Vagina (tissue), 2 donors: ENCODE results near the gene UBE2G2.

Experiments used
- POLR2A ChIP-seq, 2 donors: fragments of 450-650 bp; IDR thresholded peaks; one replicate each; pipeline ENCODE4 v1.6.1; 2017; ENCODE audit warnings: antibody characterized with exemption in 2 of 2, mild to moderate bottlenecking in 2 of 2, moderate library complexity in 2 of 2
- POLR2AphosphoS5 ChIP-seq, 2 donors: sonication (generic); formaldehyde crosslinking; IDR thresholded peaks; one replicate each; pipeline ENCODE4 v1.9.0; 2017; ENCODE audit warnings: antibody characterized with exemption in 2 of 2, mild to moderate bottlenecking in 2 of 2, low read depth in 1 of 2; ENCODE audit not compliant: insufficient read depth in 1 of 2
- TF ChIP-seq, protein P1 (sequence below), 3 experiments: fragments of 450-650 bp in 2 of 3; fragments of 200-600 bp in 1 of 3; sonication (generic) in 1 of 3; IDR thresholded peaks; one replicate each; pipeline ENCODE4 v1.5.1; 2017 to 2019; ENCODE audit warnings: antibody characterized with exemption in 3 of 3, mild to moderate bottlenecking in 2 of 3, moderate library complexity in 2 of 3

DNA sequence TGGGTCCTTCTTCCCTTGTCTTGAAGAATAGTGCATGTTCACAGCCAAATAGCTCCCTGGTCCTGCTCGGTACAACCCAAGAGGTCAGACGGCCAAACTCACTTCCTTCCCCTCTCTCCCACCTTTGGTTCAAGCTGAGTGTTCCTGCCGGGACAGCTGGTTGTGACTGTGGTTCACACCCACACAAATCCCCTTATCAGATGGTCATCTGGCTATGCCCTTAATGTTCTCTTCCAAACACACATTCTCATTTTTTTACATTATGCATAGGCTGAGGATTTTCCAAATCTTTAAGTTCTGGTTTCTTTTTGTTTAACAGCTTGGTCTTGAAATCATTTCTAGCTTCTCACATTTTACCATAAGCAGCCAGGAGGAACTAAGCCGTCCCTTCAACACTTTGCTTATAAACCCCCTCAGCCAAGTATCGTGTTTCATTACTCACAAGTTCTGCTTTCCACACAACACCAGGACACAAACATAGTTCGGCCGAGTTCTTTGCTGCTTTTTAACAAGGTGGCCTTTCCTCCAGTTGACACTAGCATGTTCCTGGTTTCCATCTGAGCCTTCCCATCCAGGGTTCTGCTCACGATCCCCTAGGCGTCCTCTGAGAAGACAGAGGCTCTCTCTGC, 70.6 kb downstream of the UBE2G2 start:
- TF ChIP-seq, protein P1, sequence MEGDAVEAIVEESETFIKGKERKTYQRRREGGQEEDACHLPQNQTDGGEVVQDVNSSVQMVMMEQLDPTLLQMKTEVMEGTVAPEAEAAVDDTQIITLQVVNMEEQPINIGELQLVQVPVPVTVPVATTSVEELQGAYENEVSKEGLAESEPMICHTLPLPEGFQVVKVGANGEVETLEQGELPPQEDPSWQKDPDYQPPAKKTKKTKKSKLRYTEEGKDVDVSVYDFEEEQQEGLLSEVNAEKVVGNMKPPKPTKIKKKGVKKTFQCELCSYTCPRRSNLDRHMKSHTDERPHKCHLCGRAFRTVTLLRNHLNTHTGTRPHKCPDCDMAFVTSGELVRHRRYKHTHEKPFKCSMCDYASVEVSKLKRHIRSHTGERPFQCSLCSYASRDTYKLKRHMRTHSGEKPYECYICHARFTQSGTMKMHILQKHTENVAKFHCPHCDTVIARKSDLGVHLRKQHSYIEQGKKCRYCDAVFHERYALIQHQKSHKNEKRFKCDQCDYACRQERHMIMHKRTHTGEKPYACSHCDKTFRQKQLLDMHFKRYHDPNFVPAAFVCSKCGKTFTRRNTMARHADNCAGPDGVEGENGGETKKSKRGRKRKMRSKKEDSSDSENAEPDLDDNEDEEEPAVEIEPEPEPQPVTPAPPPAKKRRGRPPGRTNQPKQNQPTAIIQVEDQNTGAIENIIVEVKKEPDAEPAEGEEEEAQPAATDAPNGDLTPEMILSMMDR (IDR thresholded peaks at IDR 0.05) = no peak
- TF ChIP-seq POLR2A (IDR thresholded peaks at IDR 0.05) (no peak), POLR2AphosphoS5 (IDR thresholded peaks at IDR 0.05; ENCODE audit: insufficient read depth in 1 of 2, low read depth in 1 of 2) (no peak)
